GM21619 (cell line): ENCODE results near the gene MIA2.
"Not testable (repeated sequence)": the region's sequence is repeated elsewhere in the genome, so short reads cannot be mapped to it uniquely, and the experiment has no call there.

Experiments used
- ATAC-seq: cut with Tn5 transposase; IDR thresholded peaks from one replicate; pipeline ENCODE4 v1.9.1; 2021; ENCODE audit not compliant: unreplicated experiment

Gene MIA2

GRCh38 chr14:39266525-39266870 is 32.8 kb downstream of the MIA2 start:
- peak; percentile 37 for ATAC-seq

GRCh38 chr14:39266871-39267607 is 33.3 kb downstream of the MIA2 start:
- ATAC-seq, result peak; percentile 82

GRCh38 chr14:39267608-39268005 is 33.9 kb downstream of the MIA2 start:
- ATAC-seq, result peak; percentile 4

GRCh38 chr14:39268393-39268792 is 34.7 kb downstream of the MIA2 start:
- ATAC-seq, result no peak

GRCh38 chr14:39272918-39273317 is 39.2 kb downstream of the MIA2 start:
- no peak for ATAC-seq

- ATAC-seq, result no peak
These were observed 41.7 kb downstream of the MIA2 start for GRCh38 chr14:39275395-39275794.

- ATAC-seq, result no peak
These were observed 42.3 kb downstream of the MIA2 start for GRCh38 chr14:39276005-39276404.

GRCh38 chr14:39276579-39277114 is 42.9 kb downstream of the MIA2 start:
- no peak for ATAC-seq

- no peak for ATAC-seq
These were observed 45.8 kb downstream of the MIA2 start for GRCh38 chr14:39279515-39279914.

- ATAC-seq, result not testable (repeated sequence)
These were observed 47.0 kb downstream of the MIA2 start for GRCh38 chr14:39280678-39281077.

- no peak for ATAC-seq
These were observed 55.8 kb downstream of the MIA2 start for GRCh38 chr14:39289523-39289922.

GRCh38 chr14:39291701-39292100 is 58.0 kb downstream of the MIA2 start:
- no peak for ATAC-seq

- ATAC-seq, result no peak
These were observed 59.9 kb downstream of the MIA2 start for GRCh38 chr14:39293629-39294028.

- not testable (repeated sequence) for ATAC-seq
These were observed 66.7 kb downstream of the MIA2 start for GRCh38 chr14:39300389-39300788.

- ATAC-seq, result no peak
These were observed 68.6 kb downstream of the MIA2 start for GRCh38 chr14:39302124-39302810.

GRCh38 chr14:39303115-39303514 is 69.4 kb downstream of the MIA2 start:
- ATAC-seq, result no peak

- ATAC-seq, result no peak
These were observed 74.1 kb downstream of the MIA2 start for GRCh38 chr14:39307815-39308214.

- no peak for ATAC-seq
These were observed 76.3 kb downstream of the MIA2 start for GRCh38 chr14:39310051-39310450.

GRCh38 chr14:39315859-39316444 is 82.2 kb downstream of the MIA2 start:
- ATAC-seq, result no peak

- ATAC-seq, result no peak
These were observed 83.3 kb downstream of the MIA2 start for GRCh38 chr14:39316830-39317553.

- no peak for ATAC-seq
These were observed 84.9 kb downstream of the MIA2 start for GRCh38 chr14:39318574-39318973.
